GM18519 (cell line): ENCODE measurements around the gene KCNJ1.

Experiments used
- ATAC-seq: cut with Tn5 transposase; IDR thresholded peaks from one replicate; pipeline ENCODE4 v1.9.1; 2021; ENCODE audit warnings: mild to moderate bottlenecking, moderate library complexity; ENCODE audit not compliant: unreplicated experiment, low FRiP score

KCNJ1 gene

GRCh38 chr11:128867277-128867676, at the start of gene KCNJ1:
Gene KCNJ1 (minus strand): TSS chr11:128867296. CDS start chr11:128840243, 27,053 bp downstream.
- no peak for ATAC-seq

- no peak for ATAC-seq
These were observed 49.6 kb upstream of the KCNJ1 start for GRCh38 chr11:128916681-128917080.

DNA sequence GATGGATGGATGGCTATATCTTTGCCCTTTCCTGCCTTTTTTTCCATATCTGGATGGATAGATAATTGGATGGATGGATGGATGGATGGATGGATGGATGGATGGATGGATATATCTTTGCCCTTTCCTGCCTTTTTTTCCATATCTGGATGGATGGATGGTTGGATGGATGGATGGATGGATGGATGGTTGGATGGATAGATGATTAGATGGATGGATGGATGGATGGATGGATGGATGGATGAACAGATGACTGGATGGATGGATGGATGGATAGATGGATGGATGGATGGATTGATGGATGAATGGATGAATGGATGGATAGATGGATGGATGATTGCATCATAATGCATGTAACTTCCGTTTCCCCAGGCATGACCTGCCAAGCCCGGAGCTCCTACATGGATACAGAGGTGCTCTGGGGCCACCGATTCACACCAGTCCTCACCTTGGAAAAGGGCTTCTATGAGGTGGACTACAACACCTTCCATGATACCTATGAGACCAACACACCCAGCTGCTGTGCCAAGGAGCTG, 49.0 kb upstream of the KCNJ1 start:
- ATAC-seq: no peak

GRCh38 chr11:128915149-128915521, 48.0 kb upstream of the KCNJ1 start:
- no peak for ATAC-seq

- no peak for ATAC-seq
These were observed 47.4 kb upstream of the KCNJ1 start for GRCh38 chr11:128914216-128915148.

GRCh38 chr11:128913806-128914205, 46.7 kb upstream of the KCNJ1 start:
- no peak for ATAC-seq

DNA sequence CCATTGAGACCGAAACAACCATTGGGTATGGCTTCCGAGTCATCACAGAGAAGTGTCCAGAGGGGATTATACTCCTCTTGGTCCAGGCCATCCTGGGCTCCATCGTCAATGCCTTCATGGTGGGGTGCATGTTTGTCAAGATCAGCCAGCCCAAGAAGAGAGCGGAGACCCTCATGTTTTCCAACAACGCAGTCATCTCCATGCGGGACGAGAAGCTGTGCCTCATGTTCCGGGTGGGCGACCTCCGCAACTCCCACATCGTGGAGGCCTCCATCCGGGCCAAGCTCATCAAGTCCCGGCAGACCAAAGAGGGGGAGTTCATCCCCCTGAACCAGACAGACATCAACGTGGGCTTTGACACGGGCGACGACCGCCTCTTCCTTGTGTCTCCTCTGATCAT, 44.6 kb upstream of the KCNJ1 start:
- no peak for ATAC-seq

- ATAC-seq: no peak
These were observed 44.1 kb upstream of the KCNJ1 start for GRCh38 chr11:128911239-128911638.

DNA sequence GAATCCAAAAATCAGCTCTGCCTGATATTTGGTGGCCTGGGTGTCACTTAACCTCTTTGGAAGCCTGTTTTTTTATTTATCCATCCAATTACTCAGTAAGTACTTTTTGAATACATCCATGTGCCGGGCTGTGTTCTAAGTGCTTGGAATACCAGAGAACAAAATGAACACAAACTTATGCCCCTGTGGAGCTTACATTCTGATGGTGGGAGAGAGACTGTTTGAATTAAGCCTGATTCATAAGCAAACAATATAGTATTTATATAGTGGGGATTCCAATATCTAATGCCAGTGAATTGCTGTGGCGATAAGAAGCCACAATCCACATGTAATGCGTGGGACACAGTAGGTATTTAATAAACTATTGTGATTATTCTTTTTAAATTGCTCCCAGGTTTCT, 43.5 kb upstream of the KCNJ1 start:
- ATAC-seq: no peak

GRCh38 chr11:128909438-128910125, 42.5 kb upstream of the KCNJ1 start:
- no peak for ATAC-seq

- no peak for ATAC-seq
These were observed 41.5 kb upstream of the KCNJ1 start for GRCh38 chr11:128908391-128909246.

DNA sequence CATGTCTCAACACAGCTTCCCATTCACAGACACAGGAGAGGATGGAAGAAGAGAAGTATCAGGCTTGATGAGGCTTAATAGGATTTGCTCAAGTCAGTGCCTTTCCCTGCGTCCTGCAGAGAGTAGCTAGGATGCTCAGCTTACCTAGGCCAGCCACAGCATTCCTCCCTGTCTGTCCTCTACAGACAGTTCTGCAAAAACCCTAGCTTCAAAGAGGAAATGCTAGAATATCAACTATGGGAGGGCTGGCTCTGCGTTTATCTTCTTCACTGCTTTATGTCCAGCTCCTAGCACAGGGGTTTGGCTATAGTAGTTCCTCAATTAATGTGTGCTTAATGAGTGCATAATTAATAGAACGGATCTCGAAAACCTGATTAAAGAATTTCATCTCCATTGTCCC, 40.5 kb upstream of the KCNJ1 start:
- no peak for ATAC-seq

DNA sequence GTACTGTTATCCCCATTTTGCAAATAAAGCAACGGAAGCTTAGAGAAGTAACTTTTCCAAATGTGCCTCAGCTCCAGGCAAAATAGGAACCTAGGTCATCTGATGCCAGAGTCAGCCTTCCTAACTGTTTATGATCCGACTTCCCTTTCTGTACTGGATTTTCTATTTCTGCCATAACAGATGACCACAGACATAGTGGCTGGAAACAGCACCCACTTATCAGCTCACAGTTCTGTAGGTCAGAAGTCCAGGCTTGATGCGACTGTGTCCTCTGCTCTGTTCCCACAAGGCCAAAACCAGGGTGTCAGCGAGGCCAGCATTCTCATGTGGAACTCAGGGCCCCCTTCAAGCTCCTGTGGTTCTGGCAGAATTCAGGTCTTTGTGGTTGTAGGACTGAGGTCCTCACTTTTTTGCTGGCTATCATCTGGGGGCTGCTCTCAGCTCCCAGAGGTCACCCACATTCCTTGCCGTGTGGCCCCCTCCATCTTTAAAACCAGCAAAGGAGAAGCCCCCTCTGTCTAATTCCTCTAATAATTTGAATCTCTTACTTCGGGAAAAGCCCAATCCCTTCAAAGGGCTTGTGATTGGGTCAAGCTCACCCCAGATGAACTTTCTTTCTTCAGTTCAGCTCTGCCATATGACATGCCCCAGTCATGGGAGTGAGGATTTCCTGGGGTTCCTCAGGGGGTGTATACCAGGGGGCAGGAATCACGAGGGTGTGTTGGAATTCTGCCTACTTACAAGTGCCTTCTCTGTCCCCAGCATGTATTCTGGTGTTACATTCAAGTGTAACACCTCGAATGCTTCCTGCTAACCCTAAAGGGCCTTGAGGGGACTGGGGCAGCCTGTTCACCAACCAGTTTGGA, 39.3 kb upstream of the KCNJ1 start:
- no peak for ATAC-seq

DNA sequence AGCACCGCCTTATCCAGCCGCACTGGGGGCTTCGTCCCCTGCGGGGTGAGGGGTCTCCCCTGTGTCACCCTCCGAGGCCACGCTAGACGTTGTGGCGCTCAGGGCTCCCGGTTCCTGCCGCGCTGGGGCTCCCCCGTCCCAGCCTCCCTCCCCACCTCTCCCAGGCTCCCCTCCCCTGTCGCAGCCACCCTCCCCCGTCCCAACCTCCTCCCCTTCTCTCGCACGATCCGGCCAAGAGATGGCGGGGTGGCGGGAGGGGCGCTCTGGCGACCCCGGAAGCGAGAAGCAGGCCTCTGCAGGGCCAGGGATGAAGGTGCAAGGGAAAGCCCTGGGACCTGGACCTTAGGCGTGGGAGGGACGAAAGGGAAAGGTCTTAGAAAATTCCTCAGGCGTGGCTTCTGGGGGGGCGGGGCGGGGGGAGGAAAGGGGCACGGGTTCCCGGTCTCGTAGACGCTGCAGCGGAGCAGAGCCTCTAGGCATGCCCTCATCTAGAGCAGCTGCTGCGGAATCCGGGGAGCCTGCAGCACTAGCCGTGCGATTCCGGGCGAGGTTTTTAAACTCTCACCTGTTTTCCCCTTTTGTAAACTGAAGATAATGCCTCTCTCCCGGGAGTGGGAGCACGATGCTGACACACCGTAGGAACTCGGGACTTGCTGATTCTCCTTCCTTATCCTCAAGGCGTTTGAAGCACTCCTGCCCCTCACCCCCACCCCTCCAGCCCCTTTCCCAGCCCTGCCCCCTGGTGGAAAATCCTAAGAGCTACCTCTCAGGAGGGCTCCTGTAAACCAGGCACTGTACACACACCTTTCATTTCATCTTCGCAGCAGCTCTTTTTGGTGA, 38.5 kb upstream of the KCNJ1 start:
- peak; percentile 33 for ATAC-seq

GRCh38 chr11:128904656-128905344, 37.7 kb upstream of the KCNJ1 start:
- peak; percentile 26 for ATAC-seq

- ATAC-seq: no peak
These were observed 37.2 kb upstream of the KCNJ1 start for GRCh38 chr11:128904303-128904655.

DNA sequence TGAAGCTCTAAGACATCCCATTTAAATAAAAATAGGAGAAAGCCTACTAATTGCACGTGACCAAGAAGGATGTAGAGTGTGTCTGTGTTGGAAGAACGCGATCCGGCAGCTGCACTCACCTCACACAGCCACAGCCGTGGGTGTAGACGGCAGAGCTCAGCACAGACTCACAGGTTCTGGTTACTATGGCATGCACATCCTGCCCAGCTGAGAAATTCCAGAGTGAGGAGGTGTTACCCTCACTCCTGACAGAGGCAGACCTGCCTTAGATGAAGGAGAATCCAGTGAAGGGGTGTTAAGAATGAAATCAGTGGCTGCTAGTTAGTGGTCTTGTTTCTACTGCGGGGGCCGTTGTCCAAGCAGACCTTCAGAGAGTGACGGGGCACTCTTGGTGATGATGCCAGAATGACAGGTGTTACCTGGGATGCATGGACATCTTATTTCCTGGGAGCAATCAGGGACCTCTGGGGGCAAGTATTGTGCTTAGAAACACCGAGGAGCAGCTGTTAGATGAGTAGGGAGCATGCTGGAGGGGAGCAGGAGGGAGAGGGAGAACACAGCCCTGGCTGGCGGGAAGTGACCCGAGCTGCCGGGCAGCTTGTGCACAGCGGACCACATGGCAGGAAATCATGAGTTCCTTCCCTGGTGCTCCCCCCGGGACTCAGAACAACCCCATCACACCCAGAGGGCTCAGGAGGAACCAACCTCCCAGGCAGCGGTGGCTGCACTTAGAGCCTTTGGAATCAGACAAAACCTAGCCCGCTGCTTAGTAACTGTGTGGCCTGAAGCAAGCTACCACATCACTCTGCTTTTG, 36.4 kb upstream of the KCNJ1 start:
- no peak for ATAC-seq
